SK-N-SH (cell line): ENCODE data around the gene EDEM2. TPM values are rescaled to one million over a fixed set of nuclear protein-coding genes. Genes with fewer than 3 reads are reported as not detected.

Experiments
- CTCF ChIA-PET: fragments of 300-600, 350-600 bp; formaldehyde crosslinking; extraction: SDS; loops from one replicate; lab custom pipeline; 2021; lab: Yijun Ruan, JAX
- POLR2A ChIA-PET: fragments of 350-600 bp; sonication (Branson Sonifier 250); formaldehyde crosslinking; extraction: SDS; loops from one replicate; lab custom pipeline; 2020; ENCODE audit warnings: antibody characterized with exemption, inconsistent platforms; lab: Yijun Ruan, JAX
- DNase-seq: peaks from one replicate; pipeline ENCODE4 v3.0.0; 2012
- H2AFZ ChIP-seq: fragments of 200-600 bp; sonication (generic); 2 replicates; pipeline ENCODE4 v1.8.1; 2016; ENCODE audit warnings: antibody characterized with exemption, mild to moderate bottlenecking, low read depth
- H3F3A ChIP-seq: fragments of 200-600 bp; sonication (generic); replicated peaks from 2 replicates; pipeline ENCODE3; 2016; ENCODE audit warnings: antibody characterized with exemption, mild to moderate bottlenecking; ENCODE audit not compliant: insufficient read depth
- H3K27ac ChIP-seq, 2 experiments: fragments of 200-500 bp in 1 of 2; fragments of 200-600 bp in 1 of 2; sonication (Bioruptor generic) in 1 of 2; sonication (generic), shearing (Covaris generic) in 1 of 2; 2 replicates each; pipeline versions ENCODE4 v1.5.1 to v1.6.1; 2014 to 2016; ENCODE audit warnings: low read depth in 2 of 2, inconsistent platforms in 1 of 2, low read length in 1 of 2, mild to moderate bottlenecking in 1 of 2, mixed read lengths in 1 of 2
- H3K27me3 ChIP-seq: fragments of 200-600 bp; sonication (generic), shearing (Covaris generic); 2 replicates; pipeline ENCODE4 v1.6.1; 2016; ENCODE audit warnings: mixed run types; ENCODE audit not compliant: insufficient read depth
- H3K36me3 ChIP-seq, 2 experiments: fragments of 200-500 bp in 1 of 2; fragments of 200-600 bp in 1 of 2; sonication (Bioruptor generic) in 1 of 2; sonication (generic) in 1 of 2; replicated peaks in 1 of 2; 2 replicates each; pipeline versions ENCODE3 to v1.5.1; 2014 to 2016; ENCODE audit warnings: low read length in 1 of 2, mild to moderate bottlenecking in 1 of 2; ENCODE audit not compliant: insufficient read depth in 2 of 2, control insufficient read depth in 1 of 2
- H3K4me1 ChIP-seq, 2 experiments: fragments of 200-500 bp in 1 of 2; fragments of 200-600 bp in 1 of 2; sonication (Bioruptor generic) in 1 of 2; sonication (generic), shearing (Covaris generic) in 1 of 2; 2 replicates each; pipeline versions ENCODE4 v1.5.1 to v1.6.1; 2014 to 2016; ENCODE audit warnings: low read depth in 1 of 2, low read length in 1 of 2, mixed run types in 1 of 2; ENCODE audit not compliant: insufficient read depth in 2 of 2, control insufficient read depth in 1 of 2
- H3K4me2 ChIP-seq: fragments of 200-600 bp; sonication (generic), shearing (Covaris generic); 2 replicates; pipeline ENCODE4 v1.6.1; 2017; ENCODE audit warnings: mixed run types
- H3K4me3 ChIP-seq, 2 experiments: fragments of 200-500 bp in 1 of 2; fragments of 200-600 bp in 1 of 2; sonication (Bioruptor generic) in 1 of 2; sonication (generic), shearing (Covaris generic) in 1 of 2; 2 replicates each; pipeline versions ENCODE4 v1.5.1 to v1.8.1; 2014 to 2016; ENCODE audit warnings: low read depth in 2 of 2, inconsistent platforms in 1 of 2, low read length in 1 of 2, mild to moderate bottlenecking in 1 of 2, mixed read lengths in 1 of 2, moderate library complexity in 1 of 2
- H3K79me2 ChIP-seq: fragments of 200-600 bp; sonication (generic); 2 replicates; pipeline ENCODE4 v1.8.1; 2017; ENCODE audit warnings: mild to moderate bottlenecking; ENCODE audit not compliant: insufficient read depth
- H3K9ac ChIP-seq: fragments of 200-600 bp; sonication (generic); 2 replicates; pipeline ENCODE4 v1.6.1; 2017; ENCODE audit warnings: mixed run types
- H3K9me2 ChIP-seq: fragments of 200-600 bp; sonication (generic); 2 replicates; pipeline ENCODE4 v1.6.1; 2017; ENCODE audit warnings: mixed run types
- H3K9me3 ChIP-seq: fragments of 200-600 bp; sonication (generic); 2 replicates; pipeline ENCODE4 v1.6.1; 2017; ENCODE audit warnings: mixed run types, mild to moderate bottlenecking, moderate library complexity
- H4K20me1 ChIP-seq: fragments of 200-600 bp; sonication (generic); 2 replicates; pipeline ENCODE4 v1.6.1; 2017; ENCODE audit warnings: mild to moderate bottlenecking, mixed run types; ENCODE audit not compliant: insufficient read depth
- CHD2 ChIP-seq: fragments of 150-350 bp; IDR thresholded peaks from 2 replicates; pipeline ENCODE4 v1.6.1; 2018; ENCODE audit warnings: low read length; ENCODE audit not compliant: partially characterized antibody
- EZH2phosphoT487 ChIP-seq: fragments of 200-600 bp; sonication (generic); IDR thresholded peaks from 2 replicates; pipeline ENCODE4 v1.6.1; 2017; ENCODE audit warnings: low read depth, mixed run types, mild to moderate bottlenecking, antibody characterized with exemption, moderate library complexity, borderline replicate concordance
- FOXJ3 ChIP-seq: sonication (generic); formaldehyde crosslinking; IDR thresholded peaks from 2 replicates; pipeline ENCODE4 v1.5.1; 2020; ENCODE audit warnings: mild to moderate bottlenecking, missing genetic modification reagents
- FOXM1 ChIP-seq: IDR thresholded peaks from 2 replicates; pipeline ENCODE4 v1.4.0; 2012; ENCODE audit warnings: low read depth, mild to moderate bottlenecking
- GABPA ChIP-seq: IDR thresholded peaks from 2 replicates; pipeline ENCODE4 v1.4.0; 2012; ENCODE audit warnings: low read depth, mild to moderate bottlenecking
- JUND ChIP-seq: IDR thresholded peaks from 2 replicates; pipeline ENCODE4 v1.4.0; 2012
- MAX ChIP-seq: IDR thresholded peaks from 2 replicates; pipeline ENCODE4 v1.4.0; 2012; ENCODE audit warnings: low read depth
- MXI1 ChIP-seq: IDR thresholded peaks from 2 replicates; pipeline ENCODE4 v1.6.1; 2012; ENCODE audit warnings: mild to moderate bottlenecking, low read depth, low read length, improper control_type of control experiment
- RCOR1 ChIP-seq: fragments of 150-350 bp; IDR thresholded peaks from 2 replicates; pipeline ENCODE4 v1.6.1; 2017; ENCODE audit warnings: antibody characterized with exemption, low read length
- RFX5 ChIP-seq: IDR thresholded peaks from 2 replicates; pipeline ENCODE4 v1.6.1; 2012; ENCODE audit warnings: mild to moderate bottlenecking, improper control_type of control experiment, low read length
- RXRA ChIP-seq: IDR thresholded peaks from 2 replicates; pipeline ENCODE4 v1.4.0; 2012; ENCODE audit warnings: low read depth, mild to moderate bottlenecking, borderline replicate concordance
- SIN3A ChIP-seq: IDR thresholded peaks from 2 replicates; pipeline ENCODE4 v1.6.1; 2012; ENCODE audit warnings: low read depth, mild to moderate bottlenecking, low read length, moderate library complexity, borderline replicate concordance
- TAF1 ChIP-seq: IDR thresholded peaks from 2 replicates; pipeline ENCODE4 v1.6.1; 2012; ENCODE audit warnings: low read depth, mild to moderate bottlenecking, low read length, moderate library complexity, borderline replicate concordance
- TCF12 ChIP-seq: IDR thresholded peaks from 2 replicates; pipeline ENCODE4 v1.4.0; 2012
- TEAD4 ChIP-seq: IDR thresholded peaks from 2 replicates; pipeline ENCODE4 v1.4.0; 2012; ENCODE audit warnings: mild to moderate bottlenecking, borderline replicate concordance; ENCODE audit not compliant: insufficient read depth
- USF1 ChIP-seq: IDR thresholded peaks from 2 replicates; pipeline ENCODE4 v1.4.0; 2012; ENCODE audit warnings: low read depth, borderline replicate concordance
- YY1 ChIP-seq: IDR thresholded peaks from 2 replicates; pipeline ENCODE4 v1.4.0; 2012; ENCODE audit warnings: low read depth, mild to moderate bottlenecking
- ZBTB33 ChIP-seq: IDR thresholded peaks from 2 replicates; pipeline ENCODE4 v1.4.0; 2012; ENCODE audit warnings: low read depth, borderline replicate concordance
- WGBS: methylation state at CpG from one replicate; pipeline ENCODE4 v1.1.6; 2017; ENCODE audit warnings: low lambda C conversion rate; 5-methylcytosine and 5-hydroxymethylcytosine counted together
- polyA plus RNA-seq, 3 experiments: library from polyadenylated mRNA; depleted of rRNA; stranded (reverse); fragments of >200 nt; gene quantifications; 2 replicates each; pipeline ENCODE4 v1.2.3, GENCODE V29; 2012
- TF ChIP-seq, protein P1 (sequence below): IDR thresholded peaks from 2 replicates; pipeline ENCODE4; 2012
- TF ChIP-seq, protein P2 (sequence below): fragments of 150-350 bp; IDR thresholded peaks from 2 replicates; pipeline ENCODE4 v1.6.1; 2016; ENCODE audit warnings: mild to moderate bottlenecking, low read depth, low read length

The EDEM2 gene
- polyA plus RNA-seq, 1 of the 3 experiments (the other 2 are of a cell fraction): 34.3 TPM

DNA sequence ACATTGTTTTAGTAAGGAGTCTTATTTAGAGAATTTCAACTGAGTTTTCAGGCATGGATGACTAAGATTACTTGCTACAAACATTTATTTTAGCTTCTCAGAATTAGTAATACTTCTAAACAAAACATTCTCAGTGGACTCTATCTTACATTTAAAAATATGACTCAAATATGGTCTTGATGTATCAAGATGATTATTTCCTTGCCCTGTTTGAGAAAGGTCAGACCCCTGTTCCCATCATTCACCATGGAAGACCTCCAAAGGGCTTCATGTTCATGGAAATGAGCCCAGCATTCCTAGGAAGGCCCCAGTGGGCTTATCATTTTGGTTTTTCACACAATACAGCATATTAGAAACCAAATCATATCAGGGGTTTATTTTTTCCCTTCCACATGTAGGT is 29.9 kb downstream of the EDEM2 start:
- no peak for DNase-seq
- peak overlapping the region in 1 of 2 experiments; percentile 72; a peak in 2 of 4 replicates for H3K27ac ChIP-seq
- H3K4me2 ChIP-seq: no peak overlapping the region
- TF ChIP-seq GABPA: no peak
- no peak for TF ChIP-seq TEAD4
- no peak for TF ChIP-seq SIN3A
- TF ChIP-seq MXI1: no peak
- TF ChIP-seq FOXJ3 (CRISPR knock-in tag): no peak
- TF ChIP-seq ZBTB33: no peak
- no peaks in the 10 kb centered on the region for H3K9me3 ChIP-seq
- no peaks in the 10 kb centered on the region for H3K79me2 ChIP-seq
- H4K20me1 ChIP-seq: no peaks in the 10 kb centered on the region
- ChIA-PET POLR2A (no interaction called here), CTCF (interaction anchor here (1.7 to 2.6 kb wide), 2 partner anchors 21 to 92 kb away, joined by 5 to 12 read pairs; no protein-coding TSS in a partner anchor)
- H3K27me3 ChIP-seq: no peaks in the 10 kb centered on the region
- H3F3A ChIP-seq: peaks cover 28% of the 10 kb centered on the region
- peaks cover 0 to 19% of the 10 kb centered on the region in 2 experiments; a peak in 1 of 4 replicates for H3K4me1 ChIP-seq
- no peaks in the 10 kb centered on the region for H3K9me2 ChIP-seq
- no peak overlapping the region for H3K4me3 ChIP-seq
- H3K9ac ChIP-seq: no peak overlapping the region
- H3K36me3 ChIP-seq: peaks cover 22 to 37% of the 10 kb centered on the region in 2 experiments
- H2AFZ ChIP-seq: no peak overlapping the region

- Histone ChIP-seq H3K9me3 (no peaks in the 10 kb centered on the region), H3K27me3 (no peaks in the 10 kb centered on the region), H2AFZ (no peak overlapping the region)
- TF ChIP-seq RCOR1 (no peak), ZBTB33 (no peak), TAF1 (no peak), YY1 (no peak), GABPA (no peak), RXRA (no peak), CHD2 (no peak), TCF12 (no peak), USF1 (no peak), EZH2phosphoT487 (no peak), FOXM1 (no peak), MAX (no peak), FOXJ3 (CRISPR knock-in tag) (no peak), JUND (no peak), RFX5 (no peak)
- TF ChIP-seq, protein P1, sequence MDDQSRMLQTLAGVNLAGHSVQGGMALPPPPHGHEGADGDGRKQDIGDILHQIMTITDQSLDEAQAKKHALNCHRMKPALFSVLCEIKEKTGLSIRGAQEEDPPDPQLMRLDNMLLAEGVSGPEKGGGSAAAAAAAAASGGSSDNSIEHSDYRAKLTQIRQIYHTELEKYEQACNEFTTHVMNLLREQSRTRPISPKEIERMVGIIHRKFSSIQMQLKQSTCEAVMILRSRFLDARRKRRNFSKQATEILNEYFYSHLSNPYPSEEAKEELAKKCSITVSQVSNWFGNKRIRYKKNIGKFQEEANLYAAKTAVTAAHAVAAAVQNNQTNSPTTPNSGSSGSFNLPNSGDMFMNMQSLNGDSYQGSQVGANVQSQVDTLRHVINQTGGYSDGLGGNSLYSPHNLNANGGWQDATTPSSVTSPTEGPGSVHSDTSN: no peak
- TF ChIP-seq, protein P2, sequence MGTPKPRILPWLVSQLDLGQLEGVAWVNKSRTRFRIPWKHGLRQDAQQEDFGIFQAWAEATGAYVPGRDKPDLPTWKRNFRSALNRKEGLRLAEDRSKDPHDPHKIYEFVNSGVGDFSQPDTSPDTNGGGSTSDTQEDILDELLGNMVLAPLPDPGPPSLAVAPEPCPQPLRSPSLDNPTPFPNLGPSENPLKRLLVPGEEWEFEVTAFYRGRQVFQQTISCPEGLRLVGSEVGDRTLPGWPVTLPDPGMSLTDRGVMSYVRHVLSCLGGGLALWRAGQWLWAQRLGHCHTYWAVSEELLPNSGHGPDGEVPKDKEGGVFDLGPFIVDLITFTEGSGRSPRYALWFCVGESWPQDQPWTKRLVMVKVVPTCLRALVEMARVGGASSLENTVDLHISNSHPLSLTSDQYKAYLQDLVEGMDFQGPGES: no peak
- TF ChIP-seq, all 33 proteins: peak for 0
- 88% methylated on average over 4 of the region's 4 CpGs for WGBS
- Histone ChIP-seq H3K27ac (peak overlapping the region in 1 of 2 experiments; percentile 72; a peak in 1 of 4 replicates), H3K4me1 (peaks cover 0 to 29% of the 10 kb centered on the region in 2 experiments; a peak in 1 of 4 replicates), H3K9ac (no peak overlapping the region), H3K79me2 (no peaks in the 10 kb centered on the region), H3K36me3 (peaks cover 19 to 30% of the 10 kb centered on the region in 2 experiments), H3K9me2 (no peaks in the 10 kb centered on the region), H4K20me1 (no peaks in the 10 kb centered on the region), H3F3A (peaks cover 37% of the 10 kb centered on the region), H3K4me2 (no peak overlapping the region), H3K4me3 (no peak overlapping the region)
- no peak for DNase-seq
- CTCF ChIA-PET: interaction anchor here (0.7 to 2.6 kb wide), 4 partner anchors 20 to 93 kb away, joined by 3 to 12 read pairs (median 4); partner anchors contain the start of genes EDEM2 and TRPC4AP
- POLR2A ChIA-PET: no interaction called here
Measured at GRCh38 chr20:35116258-35116657, 30.9 kb downstream of the EDEM2 start.
